Prostate gland (tissue), 2 donors: Measurements from ENCODE around the gene PEX16. TPM values are rescaled to one million over a fixed set of nuclear protein-coding genes. Genes with fewer than 3 reads are reported as not detected.

ENCODE experiments used
- DNase-seq: peaks from one replicate; pipeline ENCODE4 v3.0.0-alpha.2; 2019; ENCODE audit warnings: low spot score
- H3K27ac ChIP-seq, 2 donors: fragments of 200-600 bp; sonication (generic); 2 replicates each; pipeline ENCODE4 v1.5.1; 2017 to 2019
- H3K27me3 ChIP-seq: fragments of 200-600 bp; sonication (generic); replicated peaks from 2 replicates; pipeline ENCODE4 v1.5.1; 2019; ENCODE audit not compliant: insufficient read depth
- H3K36me3 ChIP-seq, 2 donors: fragments of 200-600 bp; sonication (generic); 1 replicate in 1 of 2; 2 replicates in 1 of 2; pipeline versions ENCODE4 v1.5.1 to v1.8.1; 2017 to 2019
- H3K4me1 ChIP-seq: fragments of 200-600 bp; sonication (generic); replicated peaks from 2 replicates; pipeline ENCODE4 v1.5.1; 2019
- H3K4me3 ChIP-seq, 2 donors: fragments of 200-600 bp; sonication (generic); 2 replicates each; pipeline ENCODE4 v1.5.1; 2017 to 2019
- H3K9me3 ChIP-seq: fragments of 200-600 bp; sonication (generic); 2 replicates; pipeline ENCODE4 v1.5.1; 2017
- CTCF ChIP-seq, 4 experiments: fragments of 200-600 bp in 2 of 4; fragments of 450-650 bp in 2 of 4; sonication (generic) in 2 of 4; IDR thresholded peaks; 1 replicate in 3 of 4; 2 replicates in 1 of 4; pipeline ENCODE4 v1.5.1; 2016 to 2019; ENCODE audit warnings: antibody characterized with exemption in 4 of 4, mild to moderate bottlenecking in 2 of 4, moderate library complexity in 2 of 4
- POLR2A ChIP-seq: fragments of 450-650 bp; IDR thresholded peaks from one replicate; pipeline ENCODE4 v1.6.1; 2016; ENCODE audit warnings: antibody characterized with exemption, mild to moderate bottlenecking
- POLR2AphosphoS5 ChIP-seq: sonication (generic); formaldehyde crosslinking; IDR thresholded peaks from one replicate; pipeline ENCODE4 v1.6.1; 2017; ENCODE audit warnings: antibody characterized with exemption
- WGBS: methylation state at CpG from one replicate; pipeline ENCODE4 v1.1.5; 2018; 5-methylcytosine and 5-hydroxymethylcytosine counted together
- intact Hi-C: fragments of 100-400 bp; cut with DNase I; formaldehyde crosslinking; loops from one replicate; pipeline ENCODE4 v1.14.2; 2022
- total RNA-seq, 2 donors: library from RNA; depleted of rRNA; stranded (reverse); fragments of >200 nt; gene quantifications; one replicate each; pipeline ENCODE4 v1.1.0, GENCODE V29; 2016

The PEX16 gene
- total RNA-seq, 2 donors from 2014 or later = 31.8 to 35.4 TPM

GRCh38 chr11:45897556-45897955, 20.1 kb downstream of the PEX16 start:
- Histone ChIP-seq H3K4me1 (peaks cover 5% of the 10 kb centered on the region), H3K4me3 (no peak overlapping the region), H3K9me3 (no peaks in the 10 kb centered on the region), H3K36me3 (no peaks in the 10 kb centered on the region), H3K27ac (no peak overlapping the region), H3K27me3 (no peaks in the 10 kb centered on the region)
- TF ChIP-seq POLR2AphosphoS5 (no peak), CTCF (IDR thresholded peaks at IDR 0.05) (no peak), POLR2A (no peak)
- no peak for DNase-seq
- intact Hi-C loops = no loop called here
- 94% methylated on average over 6 of the region's 6 CpGs for WGBS

DNA sequence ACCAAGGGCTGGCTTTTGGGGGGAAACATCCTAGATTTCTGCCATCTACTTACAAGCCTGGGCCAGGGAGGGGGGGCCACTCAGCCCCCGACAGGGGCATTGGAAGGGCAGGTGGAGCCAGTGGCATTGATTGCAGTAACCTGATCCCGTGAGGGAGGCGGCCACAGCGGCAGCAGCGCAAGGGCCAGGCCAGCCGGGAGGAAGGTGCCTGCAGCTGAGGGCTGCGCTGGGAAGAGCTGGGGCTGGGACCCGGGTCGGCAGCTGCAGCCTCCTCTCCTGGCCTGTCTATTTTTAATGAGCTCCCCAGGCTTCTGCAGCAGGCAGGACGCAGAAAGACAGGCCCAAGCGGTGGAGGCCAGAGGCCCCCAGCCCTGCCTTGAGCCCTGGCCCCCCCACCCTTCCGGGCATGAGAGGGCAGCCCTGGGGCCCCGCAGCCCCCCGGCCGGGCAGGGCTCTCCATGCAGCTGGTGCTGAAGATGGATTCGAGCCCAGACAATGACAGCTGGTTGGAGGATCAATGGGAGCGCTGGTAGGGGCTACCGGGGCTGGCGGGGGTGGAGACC, 21.2 kb downstream of the PEX16 start:
- intact Hi-C loops = no loop called here
- Histone ChIP-seq H3K4me1 (peaks cover 5% of the 10 kb centered on the region), H3K4me3 (no peak overlapping the region), H3K27me3 (no peaks in the 10 kb centered on the region), H3K27ac (no peak overlapping the region), H3K9me3 (no peaks in the 10 kb centered on the region), H3K36me3 (no peaks in the 10 kb centered on the region)
- TF ChIP-seq POLR2AphosphoS5 (no peak), POLR2A (no peak), CTCF (IDR thresholded peaks at IDR 0.05) (no peak)
- DNase-seq = no peak
- 22% methylated on average over 19 of the region's 19 CpGs for WGBS

DNA sequence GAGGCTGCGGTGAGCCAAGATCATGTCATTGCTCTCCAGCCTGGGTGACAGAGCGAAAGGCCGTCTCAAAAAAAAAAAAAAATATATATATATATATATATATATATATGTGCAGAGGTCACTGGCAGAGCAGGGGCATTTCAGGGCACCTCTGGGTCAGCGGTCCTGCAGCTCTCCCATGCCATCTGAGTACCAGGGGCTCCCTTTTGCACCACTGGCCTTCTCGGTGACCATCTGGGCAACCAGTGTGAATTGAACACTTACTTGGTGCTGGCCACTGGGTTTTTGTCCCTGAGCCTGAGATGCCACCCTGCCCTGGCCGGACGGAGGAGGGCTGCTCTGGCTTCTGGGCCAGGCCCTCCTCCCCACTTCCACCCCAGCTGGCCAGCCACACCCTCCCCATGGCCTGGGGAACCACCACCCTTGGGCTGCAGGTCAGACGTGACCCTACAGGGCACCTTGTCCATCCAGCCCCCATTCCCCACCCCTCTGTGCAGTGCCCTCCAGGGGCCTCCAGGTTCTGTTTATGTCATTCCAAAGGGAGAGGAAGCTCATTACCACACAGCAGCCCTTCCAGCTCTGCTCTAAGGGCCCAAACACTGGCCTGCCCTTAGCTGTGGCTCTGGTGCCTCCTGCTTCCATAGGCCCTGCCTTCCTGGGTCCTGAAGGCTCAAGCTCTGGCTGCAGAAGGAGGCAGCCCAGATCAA, 22.0 kb downstream of the PEX16 start:
- Histone ChIP-seq H3K27ac (no peak overlapping the region), H3K4me3 (no peak overlapping the region), H3K4me1 (peaks cover 2% of the 10 kb centered on the region), H3K9me3 (no peaks in the 10 kb centered on the region), H3K27me3 (no peaks in the 10 kb centered on the region), H3K36me3 (no peaks in the 10 kb centered on the region)
- WGBS = 88% methylated on average over 8 of the region's 8 CpGs
- TF ChIP-seq POLR2A (no peak), CTCF (IDR thresholded peaks at IDR 0.05) (no peak), POLR2AphosphoS5 (no peak)
- DNase-seq = no peak
- intact Hi-C loops = no loop called here

DNA sequence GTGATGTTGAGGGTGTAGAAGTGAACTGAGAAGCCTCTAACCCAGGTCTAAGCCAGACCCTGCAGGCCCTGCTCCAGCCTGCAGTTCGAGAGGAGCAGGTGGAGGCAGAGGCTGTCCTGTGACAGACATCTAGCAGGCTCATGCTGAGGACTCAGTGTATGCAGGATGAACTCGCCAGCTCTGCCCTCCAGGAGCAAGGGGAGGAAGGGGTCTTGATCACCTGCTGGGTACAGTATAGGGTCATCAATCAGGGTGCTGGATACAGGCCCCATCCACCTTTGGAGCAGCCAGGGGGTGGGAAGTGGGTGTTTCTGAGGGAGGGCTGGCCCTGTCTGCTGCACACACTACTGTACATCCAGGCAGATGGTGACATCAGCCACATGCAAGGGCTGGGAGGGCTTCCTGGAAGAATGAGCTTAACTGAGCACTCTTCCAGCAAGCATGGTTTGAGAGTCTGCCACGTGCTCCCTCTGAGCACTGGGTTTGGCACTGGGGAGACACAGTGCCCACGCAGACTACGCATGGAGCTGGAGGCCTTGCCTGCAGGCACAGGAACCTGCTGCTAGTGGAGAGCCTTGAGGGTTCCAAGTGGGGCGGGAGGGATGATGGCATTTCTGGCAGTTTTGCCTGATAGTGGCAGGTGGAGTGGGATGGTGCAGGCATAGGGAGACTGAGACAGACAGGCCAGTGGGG, 23.0 kb downstream of the PEX16 start:
- WGBS = 90% methylated on average over 6 of the region's 6 CpGs
- Histone ChIP-seq H3K4me1 (no peaks in the 10 kb centered on the region), H3K27ac (no peak overlapping the region), H3K9me3 (no peaks in the 10 kb centered on the region), H3K27me3 (no peaks in the 10 kb centered on the region), H3K36me3 (no peaks in the 10 kb centered on the region), H3K4me3 (no peak overlapping the region)
- intact Hi-C loops = no loop called here
- DNase-seq = no peak
- TF ChIP-seq CTCF (IDR thresholded peaks at IDR 0.05) (no peak), POLR2AphosphoS5 (no peak), POLR2A (no peak)
